Measurements from ENCODE around the gene PHB1.
"Not testable (repeated sequence)": the region's sequence is repeated elsewhere in the genome, so short reads cannot be mapped to it uniquely, and the experiment has no call there.

Gene PHB1

GRCh38 chr17:49439673-49440571, 25.2 kb upstream of the PHB1 start:
- no peak for DNase-seq (ENCODE audit: extremely low read depth in 1 of 2, low read depth in 1 of 2)

GRCh38 chr17:49439305-49439672, 24.6 kb upstream of the PHB1 start:
- DNase-seq (ENCODE audit: extremely low read depth in 1 of 2, low read depth in 1 of 2), result no peak

GRCh38 chr17:49438436-49439278, 24.0 kb upstream of the PHB1 start:
- DNase-seq (ENCODE audit: extremely low read depth in 1 of 2, low read depth in 1 of 2), result no peak

- no peak for DNase-seq (ENCODE audit: extremely low read depth in 1 of 2, low read depth in 1 of 2)
Observed at GRCh38 chr17:49437696-49438435, 23.2 kb upstream of the PHB1 start.

GRCh38 chr17:49436174-49436573, 21.5 kb upstream of the PHB1 start:
- DNase-seq (ENCODE audit: extremely low read depth in 1 of 2, low read depth in 1 of 2), result no peak

GRCh38 chr17:49435671-49436029, 21.0 kb upstream of the PHB1 start:
- no peak for DNase-seq (ENCODE audit: extremely low read depth in 1 of 2, low read depth in 1 of 2)

- DNase-seq (ENCODE audit: extremely low read depth in 1 of 2, low read depth in 1 of 2), result peak in 1 of 2 donors; percentile 29
Observed at GRCh38 chr17:49434821-49435670, 20.4 kb upstream of the PHB1 start.

GRCh38 chr17:49433000-49433694, 18.5 kb upstream of the PHB1 start:
- DNase-seq (ENCODE audit: extremely low read depth in 1 of 2, low read depth in 1 of 2), result no peak

- no peak for DNase-seq (ENCODE audit: extremely low read depth in 1 of 2, low read depth in 1 of 2)
Observed at GRCh38 chr17:49431743-49432142, 17.1 kb upstream of the PHB1 start.

- DNase-seq (ENCODE audit: extremely low read depth in 1 of 2, low read depth in 1 of 2), result no peak
Observed at GRCh38 chr17:49425004-49425286, 10.3 kb upstream of the PHB1 start.

- DNase-seq (ENCODE audit: extremely low read depth in 1 of 2, low read depth in 1 of 2), result not testable (repeated sequence)
Observed at GRCh38 chr17:49424276-49425003, 9.8 kb upstream of the PHB1 start.

- DNase-seq (ENCODE audit: extremely low read depth in 1 of 2, low read depth in 1 of 2), result no peak
Observed at GRCh38 chr17:49422714-49423113, 8.0 kb upstream of the PHB1 start.

- DNase-seq (ENCODE audit: extremely low read depth in 1 of 2, low read depth in 1 of 2), result not testable (repeated sequence)
Observed at GRCh38 chr17:49419761-49420160, 5.1 kb upstream of the PHB1 start.

GRCh38 chr17:49418754-49419740, 4.4 kb upstream of the PHB1 start:
- DNase-seq (ENCODE audit: extremely low read depth in 1 of 2, low read depth in 1 of 2), result not testable (repeated sequence)

- no peak for DNase-seq (ENCODE audit: extremely low read depth in 1 of 2, low read depth in 1 of 2)
Observed at GRCh38 chr17:49414271-49414621, 436 bp downstream of the PHB1 start.

GRCh38 chr17:49409066-49409465, 5.6 kb downstream of the PHB1 start:
- no peak for DNase-seq (ENCODE audit: extremely low read depth in 1 of 2, low read depth in 1 of 2)

- DNase-seq (ENCODE audit: extremely low read depth in 1 of 2, low read depth in 1 of 2), result peak; percentile 64 to 70
Observed at GRCh38 chr17:49407981-49408501, 6.6 kb downstream of the PHB1 start.

GRCh38 chr17:49407086-49407485, 7.6 kb downstream of the PHB1 start:
- DNase-seq (ENCODE audit: extremely low read depth in 1 of 2, low read depth in 1 of 2), result no peak
